ENCODE data around the gene NFKBIA. TPM values are rescaled to one million over a fixed set of nuclear protein-coding genes. Genes with fewer than 3 reads are reported as not detected.

The NFKBIA gene, protein sequence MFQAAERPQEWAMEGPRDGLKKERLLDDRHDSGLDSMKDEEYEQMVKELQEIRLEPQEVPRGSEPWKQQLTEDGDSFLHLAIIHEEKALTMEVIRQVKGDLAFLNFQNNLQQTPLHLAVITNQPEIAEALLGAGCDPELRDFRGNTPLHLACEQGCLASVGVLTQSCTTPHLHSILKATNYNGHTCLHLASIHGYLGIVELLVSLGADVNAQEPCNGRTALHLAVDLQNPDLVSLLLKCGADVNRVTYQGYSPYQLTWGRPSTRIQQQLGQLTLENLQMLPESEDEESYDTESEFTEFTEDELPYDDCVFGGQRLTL
- total RNA-seq (10 to 100 TPM; 41.0 to 98.5 (median 58.7) TPM), polyA plus RNA-seq (10 to 100 TPM; 73.7 to 88.4 TPM)
- long read RNA-seq, donor 1, transcript NFKBIA-201 (6 exons, 1,558 nt): major isoform, 25 of 44 reads
- long read RNA-seq, donor 1, transcript NFKBIA-209 (5 exons, 1,537 nt): minor isoform, 7 of 44 reads
- long read RNA-seq, donor 1, partial matches to known transcripts: 9 of 44 reads
- long read RNA-seq, donor 1, other reads (novel, unspliced or antisense): 3 of 44 reads
- long read RNA-seq, donor 2, transcript NFKBIA-201 (6 exons, 1,558 nt): major isoform, 7 of 16 reads
- long read RNA-seq, donor 2, partial matches to known transcripts: 6 of 16 reads
- long read RNA-seq, donor 2, other reads (novel, unspliced or antisense): 1 of 16 reads
- long read RNA-seq, donor 3, transcript NFKBIA-201 (6 exons, 1,558 nt): major isoform, 40 of 47 reads
- long read RNA-seq, donor 3, partial matches to known transcripts: 1 of 47 reads
- long read RNA-seq, donor 3, other reads (novel, unspliced or antisense): 2 of 47 reads

DNA sequence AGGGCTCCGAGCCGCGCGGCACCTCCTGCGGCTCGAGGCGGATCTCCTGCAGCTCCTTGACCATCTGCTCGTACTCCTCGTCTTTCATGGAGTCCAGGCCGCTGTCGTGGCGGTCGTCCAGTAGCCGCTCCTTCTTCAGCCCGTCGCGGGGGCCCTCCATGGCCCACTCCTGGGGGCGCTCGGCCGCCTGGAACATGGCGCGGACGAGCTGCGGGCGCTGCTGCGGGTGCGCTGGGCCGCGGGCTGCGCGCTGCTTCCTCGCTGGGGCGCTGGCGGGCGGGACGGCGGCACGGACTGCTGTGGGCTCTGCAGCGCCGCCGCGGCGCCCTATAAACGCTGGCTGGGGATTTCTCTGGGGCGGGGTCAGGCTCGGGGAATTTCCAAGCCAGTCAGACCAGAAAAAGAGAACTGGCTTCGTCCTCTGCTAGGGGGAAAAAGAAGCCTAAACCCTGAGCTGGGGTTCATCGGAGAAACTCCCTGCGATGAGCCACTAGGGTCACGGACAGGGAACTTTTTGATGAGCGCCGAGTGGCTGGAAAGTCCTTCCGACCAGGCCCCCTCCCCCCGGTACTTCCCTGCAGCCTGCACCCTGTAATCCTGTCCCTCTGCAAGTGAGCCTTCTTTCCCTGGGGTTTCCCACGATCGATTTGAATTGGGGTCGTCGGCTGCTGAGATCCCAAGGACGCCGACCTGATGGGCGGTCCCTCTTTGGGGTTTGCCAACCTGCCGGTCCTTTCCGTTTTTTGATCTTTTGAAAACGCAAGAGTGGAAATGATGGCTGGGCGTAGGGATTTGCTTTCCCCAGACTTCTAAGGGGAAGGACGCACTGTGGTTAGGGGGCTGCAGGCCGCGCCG lies at the start of gene NFKBIA:
NFKBIA (minus strand) TSS at position 301 of the 855 bp plus-strand sequence; CDS start at position 196, 105 bp downstream.
- peak; percentile 92 to 94 for DNase-seq
- Histone ChIP-seq H3K27me3 (no peaks in the 10 kb centered on the region), H3K4me3 (peak within 1 kb of the TSS; percentile 64 to 93 (median 80)), H3K36me3 (peaks cover 0 to 41% (median 36%) of the 10 kb centered on the region in 9 donors), H3K27ac (peak within 1 kb of the TSS; percentile 99 to 100 (median 100)), H3K4me1 (peaks cover 5 to 86% (median 61%) of the 10 kb centered on the region in 9 donors), H3K9me3 (no peaks in the 10 kb centered on the region)
- intact Hi-C loops (cut with DNase I): loop anchor here in 9 of 10 donors (1.0 to 10.0 kb wide), 14 partner anchors 19 to 357 kb away; partner anchors contain the start of genes PSMA6 (in 5 of the 9), FAM177A1 (in 1 of the 9), PPP2R3C (in 1 of the 9) and PRORP (in 1 of the 9)
- ATAC-seq: peak; percentile 67 to 80 (median 73)
- WGBS, 2 donors: 0% methylated on average over 69 of the region's 69 CpGs
- TF ChIP-seq, protein P1, sequence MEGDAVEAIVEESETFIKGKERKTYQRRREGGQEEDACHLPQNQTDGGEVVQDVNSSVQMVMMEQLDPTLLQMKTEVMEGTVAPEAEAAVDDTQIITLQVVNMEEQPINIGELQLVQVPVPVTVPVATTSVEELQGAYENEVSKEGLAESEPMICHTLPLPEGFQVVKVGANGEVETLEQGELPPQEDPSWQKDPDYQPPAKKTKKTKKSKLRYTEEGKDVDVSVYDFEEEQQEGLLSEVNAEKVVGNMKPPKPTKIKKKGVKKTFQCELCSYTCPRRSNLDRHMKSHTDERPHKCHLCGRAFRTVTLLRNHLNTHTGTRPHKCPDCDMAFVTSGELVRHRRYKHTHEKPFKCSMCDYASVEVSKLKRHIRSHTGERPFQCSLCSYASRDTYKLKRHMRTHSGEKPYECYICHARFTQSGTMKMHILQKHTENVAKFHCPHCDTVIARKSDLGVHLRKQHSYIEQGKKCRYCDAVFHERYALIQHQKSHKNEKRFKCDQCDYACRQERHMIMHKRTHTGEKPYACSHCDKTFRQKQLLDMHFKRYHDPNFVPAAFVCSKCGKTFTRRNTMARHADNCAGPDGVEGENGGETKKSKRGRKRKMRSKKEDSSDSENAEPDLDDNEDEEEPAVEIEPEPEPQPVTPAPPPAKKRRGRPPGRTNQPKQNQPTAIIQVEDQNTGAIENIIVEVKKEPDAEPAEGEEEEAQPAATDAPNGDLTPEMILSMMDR (IDR thresholded peaks at IDR 0.05): peak in 7 of 9 donors; percentile 15 to 64 (median 39)

DNA sequence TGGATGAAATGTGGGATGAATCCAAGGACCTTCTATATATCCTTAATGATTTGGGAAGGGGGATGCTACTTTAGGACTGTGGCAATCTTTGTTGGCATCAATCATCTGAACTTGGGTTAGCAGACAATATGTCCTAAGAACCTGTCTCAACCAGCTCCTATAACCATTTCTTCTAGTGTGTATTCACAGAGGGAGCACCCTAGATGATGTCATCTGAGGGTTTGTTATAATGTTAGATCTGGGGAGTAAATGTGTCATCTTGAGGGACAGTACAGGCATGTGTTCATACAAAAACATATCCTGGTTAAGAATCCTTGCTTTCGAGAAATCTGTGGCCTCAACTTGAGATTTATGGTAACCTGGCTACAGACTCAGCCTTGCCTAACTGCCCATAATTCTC lies 41.9 kb upstream of the NFKBIA start:
- Histone ChIP-seq H3K9me3 (peaks cover 0 to 8% (median 0%) of the 10 kb centered on the region in 11 donors), H3K27me3 (no peaks in the 10 kb centered on the region), H3K4me1 (no peaks in the 10 kb centered on the region), H3K4me3 (no peak overlapping the region), H3K36me3 (no peaks in the 10 kb centered on the region), H3K27ac (no peak overlapping the region)
- ATAC-seq: no peak
- intact Hi-C loops (cut with DNase I): loop anchor here in 1 of 10 donors (10.0 kb wide), 1 partner anchor 248 kb away; no protein-coding TSS in a partner anchor
- WGBS, 2 donors: 96% methylated on average over 1 of the region's 1 CpG
- DNase-seq: no peak
- TF ChIP-seq, protein P1 (IDR thresholded peaks at IDR 0.05): no peak

DNA sequence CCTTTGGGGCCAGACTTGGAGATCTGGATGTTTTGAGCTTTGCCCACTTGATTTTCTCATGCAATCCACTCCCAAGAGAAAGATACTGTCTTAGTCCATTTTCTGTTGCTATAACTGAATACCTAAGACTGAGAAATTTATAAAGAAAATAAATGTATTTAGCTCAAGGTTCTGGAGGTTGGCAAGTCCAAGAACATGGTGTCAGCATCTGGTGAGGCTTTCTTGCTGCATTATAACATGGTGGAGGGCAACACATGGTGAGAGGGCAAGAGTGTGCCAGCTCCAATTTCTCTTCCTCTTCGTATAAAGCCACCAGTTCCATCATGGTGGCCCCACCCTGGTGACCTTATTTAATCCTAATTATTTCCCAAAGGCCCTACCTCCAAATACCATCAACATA lies 39.6 kb upstream of the NFKBIA start:
- intact Hi-C loops (cut with DNase I): loop anchor here in 1 of 10 donors (10.0 kb wide), 1 partner anchor 251 kb away; no protein-coding TSS in a partner anchor
- ATAC-seq (no peak), DNase-seq (no peak)
- no peaks in the 10 kb centered on the region for H3K27me3 ChIP-seq
- no peaks in the 10 kb centered on the region for H3K36me3 ChIP-seq
- WGBS, 2 donors: 68 to 78% methylated on average over 1 of the region's 1 CpG
- H3K4me3 ChIP-seq: no peak overlapping the region
- H3K27ac ChIP-seq: no peak overlapping the region
- H3K9me3 ChIP-seq: peaks cover 0 to 8% (median 0%) of the 10 kb centered on the region in 11 donors
- TF ChIP-seq, protein P1 (IDR thresholded peaks at IDR 0.05): no peak
- H3K4me1 ChIP-seq: no peaks in the 10 kb centered on the region
